Amniotic stem cell (primary cell): ENCODE data around the gene PYGO2.
"Not testable (repeated sequence)": the region's sequence is repeated elsewhere in the genome, so short reads cannot be mapped to it uniquely, and the experiment has no call there.

ENCODE experiments used
- DNase-seq: peaks from one replicate; lab custom pipeline; 2025; lab: John Stamatoyannopoulos, UW

The PYGO2 gene

GRCh38 chr1:154978360-154978759, 16.8 kb upstream of the PYGO2 start:
- no peak for DNase-seq

DNA sequence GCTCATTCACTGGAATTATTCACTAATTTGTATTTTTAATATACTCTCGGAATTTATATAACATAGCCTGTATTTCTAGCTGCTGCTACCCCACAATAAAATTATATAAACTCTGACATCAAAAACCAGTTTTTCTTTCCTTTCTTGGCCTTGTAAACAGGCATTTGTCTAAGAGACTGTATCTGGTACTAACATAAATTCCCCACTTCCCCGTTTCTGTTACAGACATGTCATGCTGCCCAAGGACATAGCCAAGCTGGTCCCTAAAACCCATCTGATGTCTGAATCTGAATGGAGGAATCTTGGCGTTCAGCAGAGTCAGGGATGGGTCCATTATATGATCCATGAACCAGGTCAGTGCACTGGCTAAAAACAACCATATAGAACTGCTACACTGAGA, 16.2 kb upstream of the PYGO2 start:
- DNase-seq = not testable (repeated sequence)

- no peak for DNase-seq
Measured at GRCh38 chr1:154975409-154976059, 14.0 kb upstream of the PYGO2 start.

DNA sequence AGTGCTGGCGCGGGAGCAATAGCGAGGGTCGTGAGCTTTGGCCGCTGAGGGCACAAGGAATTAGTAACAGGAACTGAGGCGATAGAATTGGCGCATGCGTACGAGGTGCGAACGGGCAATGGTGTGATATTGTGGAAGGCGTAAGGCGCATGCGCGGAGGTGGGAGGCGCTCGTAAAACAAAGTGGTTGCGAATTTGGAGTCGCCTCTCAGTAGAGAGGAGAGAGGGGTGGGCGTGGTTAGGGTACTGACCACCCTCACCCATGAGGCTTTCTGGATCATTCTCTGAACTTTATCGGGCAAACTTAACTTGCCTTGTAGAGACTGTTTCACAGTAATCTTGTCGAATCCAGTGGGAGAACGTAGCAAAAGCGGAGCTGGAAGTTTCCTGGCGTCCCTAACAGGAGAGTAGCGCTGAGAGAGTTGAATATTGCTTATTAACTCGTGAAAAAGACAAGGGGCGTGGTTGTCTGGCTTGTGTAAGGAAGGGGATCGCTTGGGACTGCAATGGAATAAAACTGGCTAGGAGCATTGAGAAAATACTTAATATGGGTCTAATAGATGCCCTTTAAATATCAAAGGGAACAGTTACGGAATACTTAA, 13.3 kb upstream of the PYGO2 start:
- DNase-seq = peak; percentile 96

- DNase-seq = peak; percentile 99
Measured at GRCh38 chr1:154974102-154974807, 12.7 kb upstream of the PYGO2 start, which contains the start of gene CKS1B. TSS of gene CKS1B (plus strand) at chr1:154974681. CDS start at chr1:154974746, 65 bp downstream.

DNA sequence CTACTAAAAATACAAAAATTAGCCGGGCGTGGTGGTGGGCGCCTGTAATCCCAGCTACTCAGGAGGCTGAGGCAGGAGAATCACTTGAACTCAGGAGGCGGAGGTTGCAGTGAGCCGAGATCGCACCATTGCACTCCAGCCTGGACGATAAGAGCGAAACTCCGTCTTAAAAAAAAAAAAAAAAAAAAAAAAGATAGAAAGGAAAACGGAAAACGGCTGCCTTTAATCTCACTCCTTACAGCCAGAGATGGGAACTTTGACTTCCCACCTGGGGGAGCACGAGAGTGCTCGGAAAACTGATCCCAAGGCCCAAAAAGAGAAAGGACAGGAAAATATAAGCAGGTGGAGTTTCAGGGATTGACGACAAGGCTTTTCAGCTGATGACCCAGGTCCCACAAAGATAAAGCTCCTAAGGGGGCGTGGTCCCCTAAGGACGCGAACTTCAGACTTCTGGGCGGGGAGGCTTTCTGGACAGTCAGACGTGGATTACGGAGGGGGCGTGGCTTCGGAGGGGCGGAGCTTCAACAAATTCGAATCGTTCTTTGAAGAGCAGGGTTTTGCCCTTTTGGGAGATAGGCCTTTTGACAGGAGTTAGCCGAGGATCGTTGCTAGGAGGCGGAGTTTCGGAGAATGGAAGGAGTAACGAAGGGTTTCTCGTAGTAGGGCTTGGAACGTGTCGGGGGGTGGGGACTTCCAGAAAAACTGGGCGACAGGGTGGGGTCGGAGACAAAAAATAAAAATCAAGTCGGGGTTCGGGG, 11.9 kb upstream of the PYGO2 start:
- DNase-seq = peak; percentile 97

DNA sequence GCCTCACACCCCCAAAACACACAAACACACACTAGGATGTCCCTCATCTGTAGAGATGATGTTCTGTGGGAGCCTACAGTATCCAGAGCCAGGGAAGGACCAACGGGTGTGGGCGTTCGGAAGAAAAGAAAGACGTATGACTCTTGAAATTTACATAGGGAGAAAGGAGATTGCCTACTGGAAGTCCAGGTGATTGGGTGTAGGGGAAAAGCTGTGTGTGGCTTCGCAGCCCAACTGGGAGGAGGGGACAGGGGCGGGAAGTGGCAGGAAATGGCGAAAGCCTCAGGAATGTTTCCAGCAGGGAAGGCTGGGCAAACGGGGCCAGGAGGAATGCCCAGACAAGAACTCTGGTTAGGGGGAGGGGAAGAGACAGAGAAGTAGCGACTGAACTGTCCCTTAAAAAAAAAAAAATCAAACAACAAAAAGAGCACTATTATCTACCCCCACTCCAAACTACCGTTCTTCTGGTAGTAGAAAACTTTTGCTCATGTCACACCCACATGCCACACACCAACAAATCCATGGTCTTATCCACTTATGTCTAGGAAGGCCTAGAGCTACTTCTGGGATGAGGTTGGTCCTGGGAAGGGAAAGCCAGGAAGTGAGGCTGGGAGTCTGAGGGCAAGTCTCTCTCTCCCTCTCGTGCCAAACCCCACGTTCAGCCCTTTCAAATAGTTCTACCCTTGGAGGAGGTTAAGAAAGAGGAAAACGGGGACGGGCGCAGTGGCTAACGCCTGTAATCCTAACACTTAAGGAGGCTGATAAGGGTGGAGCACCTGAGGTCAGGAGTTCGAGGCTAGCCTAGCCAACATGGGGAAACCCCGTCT, 11.1 kb upstream of the PYGO2 start:
- peak; percentile 65 for DNase-seq

DNA sequence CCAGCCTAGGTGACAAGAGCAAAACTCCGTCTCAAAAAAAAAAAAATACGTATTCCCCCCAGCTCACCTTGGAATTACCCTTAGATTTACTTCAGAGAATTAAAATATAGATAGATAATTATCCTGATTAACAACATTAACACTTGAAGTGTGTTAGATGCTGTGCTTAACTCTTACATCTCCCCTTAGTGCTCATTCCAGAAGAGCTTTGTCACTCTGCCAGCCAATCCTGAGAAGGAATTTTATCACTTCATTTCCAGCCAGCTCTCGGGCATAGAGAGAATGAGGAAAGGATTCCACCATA, 10.6 kb upstream of the PYGO2 start:
- no peak for DNase-seq

DNA sequence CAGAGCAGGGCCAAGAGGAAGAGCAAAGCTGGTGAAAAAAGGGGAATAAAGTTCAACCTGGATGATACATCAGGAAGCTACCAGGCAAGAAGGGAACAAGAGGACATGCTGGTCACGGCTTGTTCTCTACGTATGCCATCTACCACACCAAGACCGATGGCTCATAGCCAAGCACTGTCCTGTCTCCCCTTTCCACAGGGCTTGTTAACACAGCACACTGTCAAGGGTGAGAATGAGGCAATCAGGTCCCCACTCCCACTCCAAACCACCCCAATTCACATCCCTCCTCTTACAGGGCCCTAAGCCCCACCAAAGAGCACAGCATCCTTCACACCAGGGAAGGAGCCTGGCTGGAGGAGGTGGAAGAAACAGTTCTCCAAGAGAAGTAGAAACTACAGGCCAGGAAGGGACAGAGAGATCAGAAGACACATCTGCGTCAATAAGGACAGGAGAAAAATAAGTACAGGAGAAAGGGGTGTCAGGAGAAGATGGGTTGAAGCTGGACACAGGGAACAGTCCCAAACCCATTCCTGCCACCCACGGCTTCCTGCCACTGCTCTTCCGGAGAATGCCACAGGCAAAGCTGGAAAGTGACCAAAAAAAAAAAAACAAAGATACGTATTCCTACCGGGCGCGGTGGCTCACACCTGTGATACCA, 9.9 kb upstream of the PYGO2 start:
- no peak for DNase-seq

DNA sequence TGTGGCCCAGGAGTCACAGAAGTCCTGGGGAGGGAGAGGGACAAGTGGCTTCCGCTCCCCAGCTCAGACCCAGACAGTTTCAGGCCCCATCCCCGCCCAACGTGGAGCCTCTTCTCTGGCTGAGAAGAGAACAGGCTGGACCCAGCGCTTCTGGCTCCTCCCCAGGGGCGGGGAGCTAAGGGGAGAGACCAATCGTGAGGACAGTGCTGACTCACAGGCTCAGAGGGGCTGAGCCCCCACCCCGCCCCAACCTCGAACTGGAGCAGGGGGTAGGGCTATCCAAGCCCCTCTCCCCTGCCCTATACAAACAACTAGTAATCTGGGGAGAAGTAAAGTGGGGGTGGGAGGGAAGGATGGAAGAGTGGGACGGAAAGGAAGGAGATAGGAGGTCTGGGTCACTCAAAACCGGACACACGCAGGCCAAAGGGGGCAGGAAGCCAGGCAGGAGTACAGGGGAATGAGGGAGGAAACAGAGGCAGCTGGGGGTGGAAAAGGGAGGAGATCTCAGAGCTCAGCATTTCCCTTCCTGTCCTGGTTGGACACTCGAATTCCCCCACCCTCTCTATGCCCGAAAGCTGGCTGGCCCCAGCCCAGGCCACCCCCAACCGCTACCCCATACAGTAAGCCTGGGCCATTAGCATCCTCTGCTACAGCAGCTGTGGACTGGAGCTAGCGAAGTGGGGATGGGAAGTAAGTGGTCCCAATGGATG, 9.2 kb upstream of the PYGO2 start, which contains the start of gene SHC1:
TSS of gene SHC1 (minus strand) at position 117 of the 710 bp plus-strand sequence. CDS start 221 bp downstream, outside the sequence.
- peak; percentile 88 for DNase-seq

GRCh38 chr1:154969860-154970452, 8.4 kb upstream of the PYGO2 start:
- DNase-seq = no peak

DNA sequence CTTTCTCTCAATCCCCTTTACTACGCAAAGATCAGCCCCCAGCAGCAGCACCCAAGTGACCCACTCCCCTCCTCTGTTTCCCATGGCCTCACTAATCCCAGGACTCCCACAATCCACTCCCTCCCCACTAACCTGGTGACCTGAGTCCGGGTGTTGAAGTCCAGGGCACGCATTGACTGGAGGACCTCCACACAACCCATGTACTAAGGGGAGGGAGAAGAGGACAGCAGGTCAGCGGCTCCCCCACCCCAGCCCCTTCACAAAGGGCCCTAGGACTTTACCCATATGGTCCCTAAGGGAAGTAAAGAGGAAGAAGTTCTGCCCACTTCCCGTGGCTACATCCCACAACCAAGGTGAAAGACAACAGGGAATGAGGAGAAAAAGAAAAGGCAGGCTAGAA, 7.7 kb upstream of the PYGO2 start:
- no peak for DNase-seq

GRCh38 chr1:154968731-154969130, 7.1 kb upstream of the PYGO2 start:
- DNase-seq = no peak

- no peak for DNase-seq
Measured at GRCh38 chr1:154967331-154967950, 5.9 kb upstream of the PYGO2 start.

GRCh38 chr1:154966111-154966510, 4.5 kb upstream of the PYGO2 start:
- DNase-seq = no peak

DNA sequence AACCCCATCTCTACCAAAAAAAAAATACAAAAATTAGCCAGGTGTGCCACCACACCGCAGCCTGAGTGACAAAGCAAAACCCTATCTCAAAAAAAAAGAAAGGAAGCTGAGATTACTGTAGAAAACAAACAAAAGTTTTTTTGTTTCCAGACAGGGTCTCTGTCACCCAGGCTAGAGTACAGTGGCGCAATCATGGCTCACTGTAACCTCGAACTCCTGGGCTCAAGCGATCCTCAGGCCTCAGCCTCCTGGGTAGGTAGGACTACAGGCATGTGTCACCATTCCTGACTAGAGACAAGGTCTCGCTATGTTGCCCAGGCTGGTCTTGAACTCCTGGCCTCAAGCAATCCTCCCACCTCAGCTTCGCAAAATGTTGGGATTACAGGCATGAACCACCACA, 2.8 kb upstream of the PYGO2 start:
- no peak for DNase-seq

DNA sequence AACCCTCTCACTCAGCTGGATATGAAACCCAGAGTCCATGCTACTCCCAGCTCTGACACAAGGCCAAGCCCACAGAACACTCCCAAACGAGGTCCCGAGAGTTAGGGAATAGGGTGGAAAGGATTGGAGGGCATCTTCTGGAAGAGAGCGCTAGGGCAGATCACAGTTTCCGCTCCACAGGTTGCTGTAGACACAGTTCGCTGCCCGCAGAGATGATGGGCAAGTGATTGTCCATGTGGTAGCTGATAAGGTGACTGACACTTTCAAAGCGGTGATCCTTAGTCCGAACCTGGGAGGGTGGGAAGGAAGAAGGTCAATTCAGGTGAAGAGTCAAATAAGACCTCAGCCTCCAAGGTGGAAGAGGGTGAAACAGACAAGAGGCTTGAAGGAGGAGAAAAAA, 2.1 kb upstream of the PYGO2 start:
- DNase-seq = no peak

- no peak for DNase-seq
Measured at GRCh38 chr1:154962795-154963330, 1.3 kb upstream of the PYGO2 start.

DNA sequence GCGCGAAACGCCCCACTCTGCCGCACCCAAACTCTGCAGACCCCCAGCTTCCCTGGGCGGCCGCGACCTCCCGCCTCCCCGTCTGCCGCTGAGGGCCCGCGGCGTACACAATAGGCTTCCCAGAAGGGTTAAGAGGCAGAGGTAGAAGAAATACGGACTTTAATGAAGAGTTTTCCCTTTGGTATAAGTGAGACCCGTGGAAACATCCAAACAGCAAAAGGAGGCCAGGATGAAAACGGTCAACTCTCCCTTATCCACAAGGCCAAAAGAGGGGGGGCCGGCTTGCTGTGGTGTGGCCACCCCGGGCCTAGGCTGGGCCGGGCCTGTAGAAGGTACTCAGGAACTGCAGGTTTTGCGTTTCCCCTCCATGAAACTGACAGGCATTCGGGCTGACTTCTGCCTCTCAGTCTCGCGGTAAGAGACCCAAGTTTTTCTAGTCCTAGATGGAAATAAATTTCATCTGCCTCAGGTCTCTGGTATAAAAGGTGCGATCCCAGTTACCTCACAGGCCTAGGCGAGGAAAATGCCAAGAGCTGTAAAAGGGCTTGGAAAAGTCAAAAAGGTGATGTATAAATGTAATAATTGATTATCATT, 671 bp upstream of the PYGO2 start:
- no peak for DNase-seq
